Activated CD4-positive, alpha-beta T cell treated with anti-CD3 and anti-CD28 coated beads, Interleukin-10, Interleukin-2, amounts not matched to agents 100 ng/mL and 50 ng/mL, durations not matched to agents 16 hours and 8 hours (primary cell): Measurements from ENCODE around the gene FBLIM1.
"Not testable (repeated sequence)": the region's sequence is repeated elsewhere in the genome, so short reads cannot be mapped to it uniquely, and the experiment has no call there.

Experiments used
- DNase-seq: peaks from one replicate; pipeline ENCODE4 v3.0.0-alpha.2; 2020

FBLIM1 gene

GRCh38 chr1:15825800-15826199, 67.2 kb downstream of the FBLIM1 start:
- no peak for DNase-seq

DNA sequence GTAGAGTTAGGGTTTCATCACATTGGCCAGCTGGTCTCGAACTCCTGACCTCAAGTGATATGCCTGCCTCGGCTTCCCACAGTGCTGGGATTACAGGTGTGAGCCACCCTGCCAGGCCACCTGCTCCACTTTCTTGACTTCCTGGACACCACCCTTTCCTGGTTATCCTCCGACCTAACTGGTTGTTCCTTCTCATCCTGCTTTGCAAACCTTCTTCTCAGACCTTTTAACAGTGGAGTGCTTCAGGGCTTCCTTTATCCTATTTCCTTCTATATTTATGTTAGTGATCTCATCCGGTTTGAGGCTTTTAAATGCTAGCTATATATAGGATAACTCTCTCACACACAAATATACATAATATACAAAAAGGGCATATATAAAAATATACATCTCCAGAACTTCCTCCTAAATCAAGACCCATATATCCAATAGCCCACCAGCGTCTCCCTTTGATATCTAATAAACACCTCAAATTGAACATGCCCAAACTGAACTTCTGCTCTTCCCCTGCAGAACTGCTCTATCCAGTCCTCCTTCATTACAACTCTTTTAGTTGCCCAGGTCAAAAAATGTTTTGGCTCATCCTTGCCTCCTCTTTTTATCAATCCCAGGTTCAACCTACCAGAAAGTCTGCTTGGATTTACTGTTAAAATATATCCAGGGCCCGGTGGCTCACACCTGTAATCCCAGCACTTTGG, 68.4 kb downstream of the FBLIM1 start:
- no peak for DNase-seq

DNA sequence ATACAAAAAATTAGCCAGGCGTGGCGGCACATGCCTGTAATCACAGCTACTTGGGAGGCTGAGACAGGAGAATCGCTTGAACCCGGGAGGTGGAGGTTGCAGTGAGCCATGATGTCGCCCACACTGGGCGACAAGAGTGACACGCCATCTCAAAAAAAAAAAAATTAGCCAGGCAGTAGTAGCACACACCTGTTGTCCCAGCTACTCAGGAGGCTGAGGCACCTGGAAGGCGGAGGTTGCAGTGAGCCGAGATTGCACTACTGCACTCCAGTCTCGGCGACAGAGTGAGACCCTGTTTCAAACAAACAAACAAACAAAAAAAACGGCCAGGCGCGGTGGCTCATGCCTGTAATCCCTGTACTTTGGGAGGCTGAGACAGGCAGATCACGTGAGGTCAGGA, 69.0 kb downstream of the FBLIM1 start:
- DNase-seq = not testable (repeated sequence)

GRCh38 chr1:15828931-15829330, 70.3 kb downstream of the FBLIM1 start:
- DNase-seq = not testable (repeated sequence)

- DNase-seq = no peak
These were observed 71.7 kb downstream of the FBLIM1 start for GRCh38 chr1:15830258-15830657.

GRCh38 chr1:15833069-15833679, 74.6 kb downstream of the FBLIM1 start:
- peak; percentile 75 for DNase-seq

DNA sequence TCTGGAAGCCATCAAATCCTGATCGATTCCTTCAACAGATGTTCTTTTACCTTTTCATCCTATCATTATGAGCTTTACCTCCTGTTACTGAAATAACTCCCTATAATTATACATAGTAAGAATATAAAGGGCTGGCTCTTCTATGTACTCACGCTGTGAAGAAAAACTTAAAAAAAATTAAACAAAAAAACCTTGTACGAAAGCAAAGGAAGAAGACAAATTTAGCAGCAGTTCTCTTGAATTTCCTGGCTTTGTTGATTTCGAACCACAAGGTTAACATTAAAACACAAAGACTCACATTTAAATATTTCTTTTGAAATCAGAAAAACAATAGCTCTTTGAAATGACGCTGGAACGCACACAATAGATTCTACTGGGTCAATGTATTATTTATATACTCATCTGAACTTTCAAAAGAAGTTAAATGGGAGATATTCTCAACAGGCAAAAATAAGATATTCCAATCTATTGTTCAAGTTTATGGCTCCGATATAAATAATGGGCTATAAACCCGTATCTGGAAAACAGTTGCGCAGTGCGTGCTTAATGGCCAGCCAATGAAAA, 75.3 kb downstream of the FBLIM1 start:
- no peak for DNase-seq

GRCh38 chr1:15834406-15835204, 76.0 kb downstream of the FBLIM1 start:
- peak; percentile 94 for DNase-seq

GRCh38 chr1:15835205-15835740, 76.7 kb downstream of the FBLIM1 start:
- no peak for DNase-seq

- peak; percentile 100 for DNase-seq
These were observed 77.3 kb downstream of the FBLIM1 start for GRCh38 chr1:15835741-15836510.
